Panc1 (cell line): ENCODE results near the gene SGCA.

Experiments
- POLR2AphosphoS5 ChIP-seq: IDR thresholded peaks from 2 replicates; pipeline ENCODE4 v1.6.1; 2012; ENCODE audit warnings: mild to moderate bottlenecking, low read depth, low read length, moderate library complexity
- TF ChIP-seq, protein P1 (sequence below): fragments of 450-650 bp; IDR thresholded peaks from 2 replicates; pipeline ENCODE4 v1.5.1; 2017; ENCODE audit warnings: mild to moderate bottlenecking

DNA sequence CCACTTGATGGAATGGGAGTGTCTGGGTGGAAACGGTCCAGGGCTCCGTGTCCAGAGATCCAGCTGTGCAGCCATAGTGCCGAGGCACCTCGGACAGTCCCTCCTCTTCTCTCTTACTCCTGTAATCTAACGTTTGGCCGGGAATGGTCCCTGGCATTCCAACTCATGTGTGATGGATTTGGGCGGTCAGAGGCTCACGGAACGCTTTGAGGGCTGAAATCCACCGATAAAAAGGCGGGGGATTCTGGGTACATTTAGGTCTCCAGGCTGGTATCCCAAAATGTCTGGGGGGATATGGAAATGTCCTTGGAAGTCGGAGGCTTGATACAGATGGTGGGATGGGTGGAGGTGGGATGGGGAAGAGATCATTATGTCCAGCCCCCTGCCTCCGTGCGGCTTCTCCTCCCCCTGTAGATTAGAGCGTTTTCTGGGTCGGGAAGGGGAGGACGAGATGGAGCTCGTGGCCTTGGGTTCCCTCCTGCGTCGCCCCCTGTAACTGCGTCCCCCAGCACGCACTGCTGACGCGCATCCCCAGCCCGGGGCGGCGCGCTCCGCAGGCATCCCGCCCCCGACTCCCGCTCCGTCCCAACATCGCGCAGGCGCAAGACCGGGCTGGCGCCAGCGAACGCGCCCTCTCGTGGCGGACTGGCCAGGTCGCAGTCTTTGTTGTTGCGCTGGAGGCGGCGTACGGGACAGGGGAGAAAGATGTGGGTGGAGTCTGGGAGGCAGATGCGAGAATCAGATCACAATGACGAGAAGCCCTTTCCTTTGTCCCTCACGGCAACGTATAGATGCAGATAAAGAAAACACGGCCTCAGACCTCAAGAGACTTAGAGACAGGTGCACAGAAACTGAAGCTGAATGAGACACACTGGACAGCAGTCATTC is 4.5 kb upstream of the SGCA start:
- TF ChIP-seq, protein P1, sequence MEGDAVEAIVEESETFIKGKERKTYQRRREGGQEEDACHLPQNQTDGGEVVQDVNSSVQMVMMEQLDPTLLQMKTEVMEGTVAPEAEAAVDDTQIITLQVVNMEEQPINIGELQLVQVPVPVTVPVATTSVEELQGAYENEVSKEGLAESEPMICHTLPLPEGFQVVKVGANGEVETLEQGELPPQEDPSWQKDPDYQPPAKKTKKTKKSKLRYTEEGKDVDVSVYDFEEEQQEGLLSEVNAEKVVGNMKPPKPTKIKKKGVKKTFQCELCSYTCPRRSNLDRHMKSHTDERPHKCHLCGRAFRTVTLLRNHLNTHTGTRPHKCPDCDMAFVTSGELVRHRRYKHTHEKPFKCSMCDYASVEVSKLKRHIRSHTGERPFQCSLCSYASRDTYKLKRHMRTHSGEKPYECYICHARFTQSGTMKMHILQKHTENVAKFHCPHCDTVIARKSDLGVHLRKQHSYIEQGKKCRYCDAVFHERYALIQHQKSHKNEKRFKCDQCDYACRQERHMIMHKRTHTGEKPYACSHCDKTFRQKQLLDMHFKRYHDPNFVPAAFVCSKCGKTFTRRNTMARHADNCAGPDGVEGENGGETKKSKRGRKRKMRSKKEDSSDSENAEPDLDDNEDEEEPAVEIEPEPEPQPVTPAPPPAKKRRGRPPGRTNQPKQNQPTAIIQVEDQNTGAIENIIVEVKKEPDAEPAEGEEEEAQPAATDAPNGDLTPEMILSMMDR, result peak; percentile 99
- peak; percentile 57; the same call in 1 of the 2 replicates for TF ChIP-seq POLR2AphosphoS5
